Loucy (cell line): ENCODE data around the gene PP2D1.
"Not testable (repeated sequence)": the region's sequence is repeated elsewhere in the genome, so short reads cannot be mapped to it uniquely, and the experiment has no call there.

Experiments used
- EZH2phosphoT487 ChIP-seq: fragments of 200-600 bp; IDR thresholded peaks from 2 replicates; pipeline ENCODE4 v1.6.1; 2018; ENCODE audit warnings: antibody characterized with exemption, mild to moderate bottlenecking, moderate library complexity, borderline replicate concordance
- TF ChIP-seq, protein P1 (sequence below): fragments of 200-600 bp; sonication (generic); conservative IDR thresholded peaks from 2 replicates; pipeline ENCODE4 v1.5.1; 2014; ENCODE audit warnings: mild to moderate bottlenecking, antibody characterized with exemption, low read length

DNA sequence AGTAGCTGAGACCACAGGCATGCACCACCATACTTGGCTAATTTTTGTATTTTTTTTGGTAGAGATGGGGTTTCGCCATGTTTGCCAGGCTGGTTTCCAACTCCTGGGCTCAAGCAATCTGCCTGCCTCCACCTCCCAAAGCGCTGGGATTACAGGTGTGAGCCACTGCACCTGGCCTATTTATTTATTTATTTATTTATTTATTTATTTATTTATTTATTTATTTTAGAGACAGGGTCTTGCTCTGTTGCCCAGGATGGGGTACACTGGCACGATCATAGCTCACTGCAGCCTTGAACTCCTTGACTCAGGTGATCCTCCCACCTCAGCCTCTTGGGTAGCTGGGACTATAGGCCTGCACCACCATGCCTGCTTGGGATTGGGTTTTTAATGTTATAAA lies 33.1 kb upstream of the PP2D1 start:
- TF ChIP-seq, protein P1, sequence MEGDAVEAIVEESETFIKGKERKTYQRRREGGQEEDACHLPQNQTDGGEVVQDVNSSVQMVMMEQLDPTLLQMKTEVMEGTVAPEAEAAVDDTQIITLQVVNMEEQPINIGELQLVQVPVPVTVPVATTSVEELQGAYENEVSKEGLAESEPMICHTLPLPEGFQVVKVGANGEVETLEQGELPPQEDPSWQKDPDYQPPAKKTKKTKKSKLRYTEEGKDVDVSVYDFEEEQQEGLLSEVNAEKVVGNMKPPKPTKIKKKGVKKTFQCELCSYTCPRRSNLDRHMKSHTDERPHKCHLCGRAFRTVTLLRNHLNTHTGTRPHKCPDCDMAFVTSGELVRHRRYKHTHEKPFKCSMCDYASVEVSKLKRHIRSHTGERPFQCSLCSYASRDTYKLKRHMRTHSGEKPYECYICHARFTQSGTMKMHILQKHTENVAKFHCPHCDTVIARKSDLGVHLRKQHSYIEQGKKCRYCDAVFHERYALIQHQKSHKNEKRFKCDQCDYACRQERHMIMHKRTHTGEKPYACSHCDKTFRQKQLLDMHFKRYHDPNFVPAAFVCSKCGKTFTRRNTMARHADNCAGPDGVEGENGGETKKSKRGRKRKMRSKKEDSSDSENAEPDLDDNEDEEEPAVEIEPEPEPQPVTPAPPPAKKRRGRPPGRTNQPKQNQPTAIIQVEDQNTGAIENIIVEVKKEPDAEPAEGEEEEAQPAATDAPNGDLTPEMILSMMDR: not testable (repeated sequence)
- TF ChIP-seq EZH2phosphoT487: not testable (repeated sequence)
